Hematopoietic multipotent progenitor cell (in vitro differentiated cells): ENCODE measurements around the gene LYRM9. TPM values are rescaled to one million over a fixed set of nuclear protein-coding genes. Genes with fewer than 3 reads are reported as not detected.
A peak's percentile ranks its signal among the peaks of the same experiment; 100 is the strongest.
"Not testable (repeated sequence)": the region's sequence is repeated elsewhere in the genome, so short reads cannot be mapped to it uniquely, and the experiment has no call there.

ENCODE experiments used
- DNase-seq, 3 donors: peaks; one replicate each; pipeline ENCODE4 v3.0.0-alpha.2; 2011 to 2015; ENCODE audit warnings: low read depth in 2 of 3, low spot score in 2 of 3
- total RNA-seq: library from RNA; depleted of rRNA; stranded (reverse); fragments of >200 nt; gene quantifications from one replicate; pipeline ENCODE4 v1.2.3, GENCODE V29; 2012

Gene LYRM9
- total RNA-seq, 1 donor: 16.4 TPM

DNA sequence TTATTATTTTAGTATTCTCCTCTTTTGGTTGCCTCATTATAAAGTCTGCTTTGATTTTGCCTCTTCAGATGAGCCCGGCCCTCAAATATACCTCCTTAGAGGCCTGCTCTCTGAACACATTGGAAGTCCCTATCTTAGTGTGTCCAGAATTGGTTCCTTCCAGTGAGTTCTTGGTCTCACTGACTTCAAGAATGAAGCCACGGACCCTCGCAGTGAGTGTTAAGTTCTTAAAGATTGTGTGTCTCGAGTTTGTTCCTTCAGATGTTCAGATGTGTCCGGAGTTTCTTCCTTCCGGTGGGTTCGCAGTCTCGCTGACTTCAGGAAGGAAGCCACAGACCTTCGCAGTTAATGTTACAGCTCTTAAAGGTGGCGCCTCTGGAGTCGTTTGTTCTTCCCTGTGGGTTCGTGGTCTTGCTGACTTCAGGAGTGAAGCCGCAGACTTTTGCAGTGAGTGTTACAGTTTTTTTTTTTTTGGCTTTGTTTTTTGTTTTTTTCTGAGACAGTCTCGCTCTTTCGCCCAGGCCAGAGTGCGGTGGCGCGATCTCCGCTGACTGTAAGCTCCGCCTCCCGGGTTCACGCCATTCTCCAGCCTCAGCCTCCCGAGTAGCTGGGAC, 47.0 kb downstream of the LYRM9 start:
- DNase-seq: peak; percentile 6 to 75 (median 42)

DNA sequence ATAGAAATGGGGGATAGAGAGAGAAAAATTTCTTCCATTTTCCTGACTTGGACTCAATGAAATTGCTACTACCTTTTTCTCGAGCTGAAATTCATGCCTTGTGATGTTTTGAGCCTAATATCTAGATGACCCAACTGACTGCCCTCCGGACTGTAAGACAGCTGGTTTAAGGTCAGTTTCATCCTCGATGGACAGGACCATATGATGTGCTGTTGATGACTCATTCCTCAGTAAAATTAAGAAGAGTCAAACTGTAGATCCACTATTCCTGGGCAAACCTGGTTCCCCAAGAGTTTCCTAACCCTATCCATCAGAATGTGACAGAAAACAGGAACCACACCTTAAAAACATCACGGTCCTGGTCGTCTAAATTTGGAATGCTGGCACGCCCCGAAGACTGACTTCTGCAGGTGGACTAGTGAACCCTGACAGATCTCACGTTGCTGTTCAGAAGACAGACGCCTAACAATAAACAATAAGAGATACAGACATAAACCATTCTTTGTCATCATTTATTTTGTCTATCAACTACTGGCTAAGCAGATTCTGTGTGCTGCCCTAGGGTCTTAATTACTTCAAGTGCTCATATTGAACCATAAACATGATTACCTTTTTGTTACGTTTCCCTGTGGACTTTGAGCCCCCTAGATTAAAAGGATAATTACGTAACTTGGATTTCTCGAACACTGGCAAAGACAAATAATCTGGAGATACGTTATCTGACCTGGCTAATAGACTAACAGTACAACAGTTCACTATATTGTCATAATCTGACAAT, 47.7 kb downstream of the LYRM9 start:
- no peak for DNase-seq

DNA sequence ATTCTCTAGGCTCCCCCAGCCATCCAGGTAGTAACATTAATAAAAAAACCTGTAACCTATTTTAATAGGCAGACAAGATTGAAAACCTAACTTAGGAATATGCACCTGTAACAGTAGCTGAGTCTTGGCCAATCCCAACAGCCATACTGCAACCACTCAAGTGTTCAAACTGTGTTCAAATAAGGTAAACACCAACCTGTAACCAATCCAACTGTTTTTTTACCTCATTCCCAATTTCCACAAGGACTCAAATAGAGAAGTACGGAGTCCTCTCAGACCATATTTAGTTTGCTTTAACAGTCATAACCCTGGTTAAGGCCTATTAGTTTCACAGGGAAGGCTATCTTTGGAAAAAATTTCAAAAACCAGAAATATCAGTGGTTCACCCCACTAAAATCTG, 52.5 kb downstream of the LYRM9 start:
- DNase-seq: no peak

GRCh38 chr17:27840406-27840678, 52.8 kb downstream of the LYRM9 start:
- not testable (repeated sequence) for DNase-seq

GRCh38 chr17:27839571-27840405, 53.4 kb downstream of the LYRM9 start:
- DNase-seq: not testable (repeated sequence)

- DNase-seq: not testable (repeated sequence)
Observed at GRCh38 chr17:27838607-27839006, 54.6 kb downstream of the LYRM9 start.

GRCh38 chr17:27837769-27838168, 55.4 kb downstream of the LYRM9 start:
- DNase-seq: not testable (repeated sequence)

DNA sequence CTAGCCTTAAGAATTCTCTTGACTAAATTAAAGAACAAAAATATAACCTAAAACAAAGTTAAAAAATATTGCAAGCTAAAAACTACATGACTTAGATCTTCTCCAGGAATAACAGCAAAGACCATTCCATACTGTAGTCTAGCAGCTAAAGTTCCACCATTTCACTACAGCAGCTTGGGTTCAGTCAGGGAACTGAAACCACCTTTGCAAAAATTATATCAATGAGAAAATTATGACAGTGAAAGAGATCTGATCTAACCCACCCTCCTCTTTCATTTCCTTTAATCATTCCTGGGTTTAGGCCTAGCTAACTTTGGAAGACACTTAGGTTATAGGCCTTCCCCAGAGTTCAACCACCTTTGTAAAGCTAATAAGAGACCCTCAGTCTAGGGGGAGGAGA, 56.5 kb downstream of the LYRM9 start:
- no peak for DNase-seq

GRCh38 chr17:27834571-27834970, 58.6 kb downstream of the LYRM9 start:
- DNase-seq: no peak

GRCh38 chr17:27832831-27833230, 60.3 kb downstream of the LYRM9 start:
- no peak for DNase-seq

- DNase-seq: not testable (repeated sequence)
Observed at GRCh38 chr17:27829888-27830287, 63.3 kb downstream of the LYRM9 start.

GRCh38 chr17:27829143-27829711, 63.9 kb downstream of the LYRM9 start:
- not testable (repeated sequence) for DNase-seq

Other genes starting within 250 kb of the LYRM9 start
- gene NOS2, start 92.8 kb downstream of the LYRM9 start, total RNA-seq: under 0.01 TPM
- 45.8 TPM for gene NLK, start 149.3 kb upstream of the LYRM9 start, total RNA-seq